Upper lobe of left lung (tissue), 4 donors: Measurements from ENCODE around the gene RHOB.

Experiments
- EP300 ChIP-seq, 4 donors: sonication (generic); formaldehyde crosslinking; IDR thresholded peaks; one replicate each; pipeline ENCODE4 v1.5.1; 2017; ENCODE audit warnings: antibody characterized with exemption in 4 of 4, control low read depth in 2 of 4
- POLR2A ChIP-seq, 4 donors: fragments of 450-650 bp; IDR thresholded peaks; one replicate each; pipeline ENCODE4 v1.5.1; 2016 to 2017; ENCODE audit warnings: antibody characterized with exemption in 4 of 4, mild to moderate bottlenecking in 2 of 4
- POLR2AphosphoS5 ChIP-seq, 2 donors: sonication (generic); formaldehyde crosslinking; IDR thresholded peaks; one replicate each; pipeline ENCODE4 v1.5.1; 2017; ENCODE audit warnings: antibody characterized with exemption in 2 of 2
- TF ChIP-seq, protein P1 (sequence below), 6 experiments: fragments of 450-650 bp in 4 of 6; fragments of 200-600 bp in 2 of 6; sonication (generic) in 2 of 6; IDR thresholded peaks; one replicate each; pipeline ENCODE4 v1.5.1; 2016 to 2019; ENCODE audit warnings: antibody characterized with exemption in 6 of 6

DNA sequence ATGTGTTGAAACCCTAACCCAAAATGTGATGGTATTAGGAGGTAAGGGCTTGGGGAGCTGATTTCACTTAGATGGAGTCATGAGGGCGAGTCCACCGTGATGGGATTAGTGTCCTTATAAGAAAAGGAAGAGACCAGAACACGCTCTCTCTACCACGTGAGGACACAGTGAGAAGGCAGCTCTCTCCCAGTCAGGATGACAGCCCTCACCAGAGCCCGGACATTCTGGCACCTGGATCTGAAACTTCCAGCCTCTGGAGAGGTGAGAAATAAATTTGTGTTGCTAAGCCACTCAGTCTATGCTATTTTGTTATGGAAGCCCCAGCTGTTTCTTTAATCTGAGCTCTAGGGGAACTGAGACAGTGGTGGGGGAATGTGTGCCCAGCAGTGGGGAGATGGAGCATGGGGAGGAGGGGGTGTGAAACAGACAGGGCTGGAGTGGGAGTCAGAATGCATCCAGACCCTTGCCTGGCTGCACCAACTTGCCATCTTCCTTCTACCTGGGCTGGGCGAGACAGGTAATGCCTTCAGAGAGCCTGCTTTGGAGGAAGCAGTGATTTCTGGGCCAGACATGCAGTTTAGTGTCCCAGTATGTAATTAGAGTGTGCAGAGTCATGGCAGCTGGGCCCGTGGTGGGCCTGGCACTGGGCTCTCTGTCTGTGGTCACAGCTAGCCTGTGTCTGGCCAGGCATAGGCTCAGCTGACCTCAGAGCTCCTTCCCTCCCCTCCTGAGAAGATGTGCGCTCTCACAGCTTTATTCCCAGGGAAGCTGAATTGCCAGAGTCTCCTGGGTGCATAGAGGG lies 38.1 kb downstream of the RHOB start:
- TF ChIP-seq, protein P1, sequence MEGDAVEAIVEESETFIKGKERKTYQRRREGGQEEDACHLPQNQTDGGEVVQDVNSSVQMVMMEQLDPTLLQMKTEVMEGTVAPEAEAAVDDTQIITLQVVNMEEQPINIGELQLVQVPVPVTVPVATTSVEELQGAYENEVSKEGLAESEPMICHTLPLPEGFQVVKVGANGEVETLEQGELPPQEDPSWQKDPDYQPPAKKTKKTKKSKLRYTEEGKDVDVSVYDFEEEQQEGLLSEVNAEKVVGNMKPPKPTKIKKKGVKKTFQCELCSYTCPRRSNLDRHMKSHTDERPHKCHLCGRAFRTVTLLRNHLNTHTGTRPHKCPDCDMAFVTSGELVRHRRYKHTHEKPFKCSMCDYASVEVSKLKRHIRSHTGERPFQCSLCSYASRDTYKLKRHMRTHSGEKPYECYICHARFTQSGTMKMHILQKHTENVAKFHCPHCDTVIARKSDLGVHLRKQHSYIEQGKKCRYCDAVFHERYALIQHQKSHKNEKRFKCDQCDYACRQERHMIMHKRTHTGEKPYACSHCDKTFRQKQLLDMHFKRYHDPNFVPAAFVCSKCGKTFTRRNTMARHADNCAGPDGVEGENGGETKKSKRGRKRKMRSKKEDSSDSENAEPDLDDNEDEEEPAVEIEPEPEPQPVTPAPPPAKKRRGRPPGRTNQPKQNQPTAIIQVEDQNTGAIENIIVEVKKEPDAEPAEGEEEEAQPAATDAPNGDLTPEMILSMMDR (IDR thresholded peaks at IDR 0.05): no peak
- no peak for TF ChIP-seq EP300 (IDR thresholded peaks at IDR 0.05)
- no peak for TF ChIP-seq POLR2A (IDR thresholded peaks at IDR 0.05)
- no peak for TF ChIP-seq POLR2AphosphoS5 (IDR thresholded peaks at IDR 0.05)
